Ovary (tissue), 9 donors: ENCODE data around the gene UBA3. TPM values are rescaled to one million over a fixed set of nuclear protein-coding genes. Genes with fewer than 3 reads are reported as not detected.

Experiments used
- DNase-seq, 5 donors: peaks; one replicate each; pipeline ENCODE4 v3.0.0-alpha.2; 2019 to 2020
- H3K27ac ChIP-seq, 2 donors: fragments of 200-600 bp; one replicate each; pipeline versions ENCODE4 v1.5.1 to v1.8.0; 2019 to 2022
- H3K27me3 ChIP-seq: fragments of 200-600 bp; one replicate; pipeline ENCODE4 v1.8.0; 2022
- H3K36me3 ChIP-seq: fragments of 200-600 bp; sonication (generic); one replicate; pipeline ENCODE4 v1.5.1; 2019
- H3K4me1 ChIP-seq: one replicate; pipeline ENCODE4 v1.8.1; 2013; ENCODE audit warnings: mild to moderate bottlenecking, moderate library complexity; ENCODE audit not compliant: insufficient read depth
- H3K4me3 ChIP-seq: fragments of 200-600 bp; sonication (generic); one replicate; pipeline ENCODE4 v1.5.1; 2017
- H3K9me3 ChIP-seq, 2 donors: fragments of 200-600 bp in 1 of 2; sonication (generic) in 1 of 2; one replicate each; pipeline versions ENCODE4 v1.5.1 to v1.8.1; 2013 to 2019; ENCODE audit warnings: mild to moderate bottlenecking in 1 of 2, moderate library complexity in 1 of 2
- EP300 ChIP-seq: sonication (generic); formaldehyde crosslinking; IDR thresholded peaks from one replicate; pipeline ENCODE4 v1.6.1; 2017; ENCODE audit warnings: antibody characterized with exemption
- POLR2A ChIP-seq: fragments of 450-650 bp; IDR thresholded peaks from one replicate; pipeline ENCODE4 v1.6.1; 2017; ENCODE audit warnings: antibody characterized with exemption, mild to moderate bottlenecking, moderate library complexity
- WGBS, 3 donors: extraction: QIAGEN DNeasy Blood & Tissue Kit in 1 of 3; methylation state at CpG; one replicate each; pipeline versions ENCODE4 v1.1.5 to v1.1.7; 2013 to 2017; 5-methylcytosine and 5-hydroxymethylcytosine counted together
- intact Hi-C, 4 donors: fragments of 100-400 bp; cut with DNase I; formaldehyde crosslinking; loops; one replicate each; pipeline versions ENCODE4 v1.11.0 to v1.15.1; 2022 to 2023
- microRNA counts: library from miRNA; unstranded; fragments of <30 nt; microRNA quantifications from one replicate; lab custom pipeline; 2016
- microRNA-seq, 3 donors: library from miRNA; unstranded; fragments of <30 nt; microRNA quantifications; one replicate each; pipeline versions ENCODE4 to v1.2.0, GENCODE V29; 2019 to 2020
- polyA plus RNA-seq, 2 donors: library from polyadenylated mRNA; stranded (reverse); fragments of 200-250 nt in 1 of 2; fragments of 350-450 nt in 1 of 2; fragmentation: Illumina TruSeq in 1 of 2; extraction: RNeasy Lipid Tissue Mini Kit (QIAGEN cat#74804) in 1 of 2; gene quantifications; one replicate each; pipeline ENCODE4 v1.2.3, GENCODE V29; 2013 to 2014
- small RNA-seq: library from RNA; depleted of rRNA; stranded (forward); fragments of <200 nt; gene quantifications from one replicate; pipeline ENCODE3, GENCODE V24; 2016
- total RNA-seq, 7 donors: library from RNA; depleted of rRNA in 2 of 7; stranded (reverse); fragments of >200 nt in 2 of 7; fragmentation: NEBNext Ultra II Directional in 3 of 7; extraction: Animal tissue kit (Norgen Biotek cat#: 25700) in 3 of 7; gene quantifications; one replicate each; pipeline versions ENCODE4 v1.1.0 to v1.2.4, GENCODE V29; 2016 to 2023
- TF ChIP-seq, protein P1 (sequence below), 3 donors: fragments of 450-650 bp in 2 of 3; fragments of 200-600 bp in 1 of 3; IDR thresholded peaks; one replicate each; pipeline versions ENCODE4 v1.5.1 to v1.8.0; 2016 to 2022; ENCODE audit warnings: antibody characterized with exemption in 3 of 3, mild to moderate bottlenecking in 1 of 3
- donor health status: DM: no; HTN: no; CAD: no; lungs with moderate emphysema.
- donor health status: DM: no; HTN: no; CAD: no.
- donor health status: Bipolar disorder and iron deficiency.
- donor health status: DM: yes; HTN: yes; CAD: no.
- donor health status: DM: no; HTN: no; CAD: no.
- donor health status: DM: yes; HTN: yes; CAD: no.

UBA3 gene
- total and polyA plus RNA-seq, 9 donors: 34.7 to 54.9 (median 47.7) TPM

DNA sequence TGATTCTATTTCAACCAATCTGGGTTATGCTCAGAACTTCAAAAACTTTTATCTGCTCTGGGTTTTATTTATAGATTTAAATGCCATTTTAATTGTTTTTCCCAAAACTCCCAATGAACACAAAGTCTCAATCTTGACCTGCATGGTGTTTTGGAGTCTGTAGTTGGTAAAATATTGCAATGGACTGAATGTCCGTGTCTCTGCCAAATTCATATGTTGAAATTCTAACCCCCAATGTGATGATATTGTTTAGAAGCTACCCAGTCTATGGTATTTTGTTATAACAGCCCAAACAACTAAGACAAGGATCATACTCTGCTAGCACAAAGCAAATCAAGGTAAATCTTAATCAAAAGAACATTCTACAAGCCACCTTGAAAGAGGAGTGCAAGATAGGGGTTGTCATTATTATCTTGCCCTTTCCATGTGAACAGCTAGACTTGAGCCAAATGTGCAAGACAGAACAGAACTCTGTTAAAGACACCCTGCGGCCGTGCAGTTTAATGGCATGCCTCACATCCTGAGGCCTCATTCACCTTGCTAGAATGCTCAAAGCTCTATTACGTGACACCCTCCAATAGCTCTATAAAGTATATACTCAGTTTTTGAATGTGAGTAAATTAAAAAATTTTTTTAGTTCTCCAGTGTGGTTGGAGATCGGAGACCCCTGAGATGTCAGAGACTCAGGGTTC is 74.2 kb downstream of the UBA3 start:
- no peaks in the 10 kb centered on the region for H3K4me1 ChIP-seq
- no peaks in the 10 kb centered on the region for H3K36me3 ChIP-seq

DNA sequence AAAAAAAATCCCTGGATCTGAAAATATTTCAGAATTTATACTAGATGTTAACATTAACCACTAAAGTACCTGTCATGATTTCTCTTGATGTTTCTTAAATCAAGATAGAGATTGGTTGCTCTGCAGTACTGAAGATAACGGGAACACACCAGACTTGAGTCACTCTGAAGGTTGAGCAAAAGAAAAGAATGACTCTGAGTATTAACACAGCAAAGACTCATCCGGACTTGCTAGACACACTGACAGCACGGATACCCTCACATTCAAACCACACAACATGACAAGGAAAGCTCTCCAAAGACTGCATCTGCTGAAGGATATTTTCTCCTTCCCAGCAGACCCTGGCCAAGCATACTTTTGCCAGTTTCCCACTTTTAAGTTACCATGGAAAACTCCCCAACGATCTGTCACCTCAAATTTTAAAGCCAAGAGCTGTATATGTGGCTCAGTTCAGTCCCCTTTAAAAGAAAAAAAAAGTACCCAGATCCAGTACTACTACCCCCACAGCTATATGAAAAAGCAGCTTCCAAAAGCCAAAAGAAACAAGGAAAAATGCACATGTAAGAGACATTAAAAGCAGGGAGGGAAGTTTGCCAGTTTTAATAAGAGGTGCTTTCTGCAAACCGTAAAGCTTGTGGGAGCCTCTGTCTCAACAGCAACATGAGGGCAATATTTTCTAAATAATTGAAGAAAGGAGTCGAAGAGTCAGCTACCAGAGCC is 74.9 kb downstream of the UBA3 start:
- Histone ChIP-seq H3K27me3 (no peaks in the 10 kb centered on the region), H3K27ac (no peak overlapping the region), H3K4me3 (no peak overlapping the region), H3K9me3 (no peaks in the 10 kb centered on the region), H3K4me1 (no peaks in the 10 kb centered on the region), H3K36me3 (no peaks in the 10 kb centered on the region)
- intact Hi-C loops: no loop called here
- WGBS, 3 donors: 34 to 36% (median 35%) methylated on average over 6 of the region's 6 CpGs
- TF ChIP-seq, protein P1, sequence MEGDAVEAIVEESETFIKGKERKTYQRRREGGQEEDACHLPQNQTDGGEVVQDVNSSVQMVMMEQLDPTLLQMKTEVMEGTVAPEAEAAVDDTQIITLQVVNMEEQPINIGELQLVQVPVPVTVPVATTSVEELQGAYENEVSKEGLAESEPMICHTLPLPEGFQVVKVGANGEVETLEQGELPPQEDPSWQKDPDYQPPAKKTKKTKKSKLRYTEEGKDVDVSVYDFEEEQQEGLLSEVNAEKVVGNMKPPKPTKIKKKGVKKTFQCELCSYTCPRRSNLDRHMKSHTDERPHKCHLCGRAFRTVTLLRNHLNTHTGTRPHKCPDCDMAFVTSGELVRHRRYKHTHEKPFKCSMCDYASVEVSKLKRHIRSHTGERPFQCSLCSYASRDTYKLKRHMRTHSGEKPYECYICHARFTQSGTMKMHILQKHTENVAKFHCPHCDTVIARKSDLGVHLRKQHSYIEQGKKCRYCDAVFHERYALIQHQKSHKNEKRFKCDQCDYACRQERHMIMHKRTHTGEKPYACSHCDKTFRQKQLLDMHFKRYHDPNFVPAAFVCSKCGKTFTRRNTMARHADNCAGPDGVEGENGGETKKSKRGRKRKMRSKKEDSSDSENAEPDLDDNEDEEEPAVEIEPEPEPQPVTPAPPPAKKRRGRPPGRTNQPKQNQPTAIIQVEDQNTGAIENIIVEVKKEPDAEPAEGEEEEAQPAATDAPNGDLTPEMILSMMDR (IDR thresholded peaks at IDR 0.05): no peak
- DNase-seq: no peak

More for the DNA sequence above, 74.2 kb downstream of the UBA3 start:
- no peak for DNase-seq
- Histone ChIP-seq H3K27ac (no peak overlapping the region), H3K9me3 (no peaks in the 10 kb centered on the region), H3K27me3 (no peaks in the 10 kb centered on the region), H3K4me3 (no peak overlapping the region)
- TF ChIP-seq, protein P1 (IDR thresholded peaks at IDR 0.05): no peak
- TF ChIP-seq POLR2A (no peak), EP300 (no peak)
- intact Hi-C loops: no loop called here
- 54 to 69% (median 60%) methylated on average over 5 of the region's 5 CpGs for WGBS, 3 donors

MicroRNA genes within 50 kb of the gene (microRNA counts, 767-probe panel; counts per million panel counts)
- 530 counts per million, percentile 78 among the panel's probes with 10 or more counts for microRNA hsa-miR-3136-5p (lab: Ali Mortazavi, UCI)

Small RNA genes lying within 50 kb of the gene (microRNA-seq; reads per million reads assigned to microRNA genes)
- 0.16 to 0.38 (median 0.36) reads per million in 3 donors for gene MIR3136

Small RNA genes lying within 50 kb of the gene (small RNA-seq; reads per million reads assigned to genes)
- not detected for gene MIR3136

Other genes with a start within 250 kb of the UBA3 start
- gene TAFA4, start 147.8 kb downstream of the UBA3 start, total RNA-seq: 1 to 10 TPM in 1 of 7 donors, under 1 TPM in 2, not detected in 4; 0.36 to 1.4 (median 0.79) TPM
- under 1 TPM in 1 of 2 donors, not detected in 1; 0.15 TPM for gene TAFA4, start 147.8 kb downstream of the UBA3 start, polyA plus RNA-seq
- gene EOGT, start 66.7 kb downstream of the UBA3 start, total RNA-seq: 10 to 100 TPM; 12.1 to 40.7 (median 20.9) TPM
- gene EOGT, start 66.7 kb downstream of the UBA3 start, polyA plus RNA-seq: 10 to 100 TPM; 13.1 to 22.7 TPM
- gene TMF1, start 28.0 kb downstream of the UBA3 start, total RNA-seq: 10 to 100 TPM; 24.1 to 36.4 (median 28.7) TPM
- gene TMF1, start 28.0 kb downstream of the UBA3 start, polyA plus RNA-seq: 10 to 100 TPM; 10.7 to 14.2 TPM
- 100 to 1,000 TPM in 1 of 7 donors, 10 to 100 TPM in 6; 59.0 to 114 (median 77.4) TPM for gene ARL6IP5, start 4.6 kb upstream of the UBA3 start, total RNA-seq
- 100 to 1,000 TPM in 1 of 2 donors, 10 to 100 TPM in 1; 80.7 to 197 TPM for gene ARL6IP5, start 4.6 kb upstream of the UBA3 start, polyA plus RNA-seq
- under 1 TPM in 1 of 7 donors, not detected in 6; 0.10 TPM for gene LMOD3, start 42.2 kb upstream of the UBA3 start, total RNA-seq
- gene LMOD3, start 42.2 kb upstream of the UBA3 start, polyA plus RNA-seq: under 1 TPM; 0.13 to 0.36 TPM